ENCODE results near the gene PTPN7.

DNA sequence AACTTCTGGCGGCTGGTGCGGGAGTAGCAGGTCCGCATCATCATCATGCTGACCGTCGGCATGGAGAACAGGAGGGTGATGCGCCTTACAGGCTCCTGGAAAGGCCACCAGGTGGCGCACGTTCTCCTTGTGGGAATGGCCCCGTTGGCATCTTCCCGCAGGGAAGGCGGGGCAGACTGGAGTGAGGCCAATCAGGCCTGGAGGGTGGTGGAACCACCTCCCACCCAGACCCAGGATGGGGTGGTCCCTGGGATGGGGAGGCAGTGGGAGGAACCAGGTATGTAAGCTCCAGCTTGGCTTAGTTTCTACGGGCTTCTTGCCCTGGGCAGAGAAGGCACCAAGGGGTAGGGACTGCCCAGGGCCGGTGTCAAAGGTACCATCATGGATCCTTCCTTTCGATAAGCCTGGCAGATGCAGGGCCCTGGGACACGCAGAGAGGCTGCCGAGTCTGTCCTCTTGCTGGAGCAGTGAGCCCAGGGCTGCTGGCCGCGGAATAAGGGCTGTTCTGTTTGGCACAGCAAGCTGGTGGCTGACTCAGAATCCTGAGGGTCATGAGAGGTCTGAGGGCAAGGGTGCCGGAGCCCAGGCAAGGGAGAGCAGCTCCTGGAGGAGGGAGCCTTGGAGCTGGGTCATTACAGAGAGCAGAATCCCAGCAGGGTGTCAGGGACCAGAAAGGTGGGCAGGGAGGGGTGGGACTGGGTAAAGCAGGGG is 24.5 kb upstream of the PTPN7 start:
- TF ChIP-seq MYNN (tag by site-specific recombination; IDR thresholded peaks at IDR 0.05; ENCODE audit: borderline replicate concordance) (no peak), ZNF239 (tag by site-specific recombination; IDR thresholded peaks at IDR 0.05) (no peak), SP3 (tag by site-specific recombination; IDR thresholded peaks at IDR 0.05) (peak; percentile 65), KLF1 (tag by site-specific recombination; IDR thresholded peaks at IDR 0.05) (peak; percentile 29; the same call in 1 of the 2 replicates), SP2 (tag by site-specific recombination; IDR thresholded peaks at IDR 0.05) (peak; percentile 88), HOXA7 (CRISPR knock-in tag; IDR thresholded peaks at IDR 0.05; ENCODE audit: borderline replicate concordance) (no peak)
- TF ChIP-seq, protein P1, sequence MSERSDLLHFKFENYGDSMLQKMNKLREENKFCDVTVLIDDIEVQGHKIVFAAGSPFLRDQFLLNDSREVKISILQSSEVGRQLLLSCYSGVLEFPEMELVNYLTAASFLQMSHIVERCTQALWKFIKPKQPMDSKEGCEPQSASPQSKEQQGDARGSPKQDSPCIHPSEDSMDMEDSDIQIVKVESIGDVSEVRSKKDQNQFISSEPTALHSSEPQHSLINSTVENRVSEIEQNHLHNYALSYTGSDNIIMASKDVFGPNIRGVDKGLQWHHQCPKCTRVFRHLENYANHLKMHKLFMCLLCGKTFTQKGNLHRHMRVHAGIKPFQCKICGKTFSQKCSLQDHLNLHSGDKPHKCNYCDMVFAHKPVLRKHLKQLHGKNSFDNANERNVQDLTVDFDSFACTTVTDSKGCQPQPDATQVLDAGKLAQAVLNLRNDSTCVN (tag by site-specific recombination; optimal IDR thresholded peaks at IDR 0.05), result no peak
- TF ChIP-seq, protein P2, sequence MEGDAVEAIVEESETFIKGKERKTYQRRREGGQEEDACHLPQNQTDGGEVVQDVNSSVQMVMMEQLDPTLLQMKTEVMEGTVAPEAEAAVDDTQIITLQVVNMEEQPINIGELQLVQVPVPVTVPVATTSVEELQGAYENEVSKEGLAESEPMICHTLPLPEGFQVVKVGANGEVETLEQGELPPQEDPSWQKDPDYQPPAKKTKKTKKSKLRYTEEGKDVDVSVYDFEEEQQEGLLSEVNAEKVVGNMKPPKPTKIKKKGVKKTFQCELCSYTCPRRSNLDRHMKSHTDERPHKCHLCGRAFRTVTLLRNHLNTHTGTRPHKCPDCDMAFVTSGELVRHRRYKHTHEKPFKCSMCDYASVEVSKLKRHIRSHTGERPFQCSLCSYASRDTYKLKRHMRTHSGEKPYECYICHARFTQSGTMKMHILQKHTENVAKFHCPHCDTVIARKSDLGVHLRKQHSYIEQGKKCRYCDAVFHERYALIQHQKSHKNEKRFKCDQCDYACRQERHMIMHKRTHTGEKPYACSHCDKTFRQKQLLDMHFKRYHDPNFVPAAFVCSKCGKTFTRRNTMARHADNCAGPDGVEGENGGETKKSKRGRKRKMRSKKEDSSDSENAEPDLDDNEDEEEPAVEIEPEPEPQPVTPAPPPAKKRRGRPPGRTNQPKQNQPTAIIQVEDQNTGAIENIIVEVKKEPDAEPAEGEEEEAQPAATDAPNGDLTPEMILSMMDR (tag by site-specific recombination; IDR thresholded peaks at IDR 0.05), result peak; percentile 88
- TF ChIP-seq, protein P3, sequence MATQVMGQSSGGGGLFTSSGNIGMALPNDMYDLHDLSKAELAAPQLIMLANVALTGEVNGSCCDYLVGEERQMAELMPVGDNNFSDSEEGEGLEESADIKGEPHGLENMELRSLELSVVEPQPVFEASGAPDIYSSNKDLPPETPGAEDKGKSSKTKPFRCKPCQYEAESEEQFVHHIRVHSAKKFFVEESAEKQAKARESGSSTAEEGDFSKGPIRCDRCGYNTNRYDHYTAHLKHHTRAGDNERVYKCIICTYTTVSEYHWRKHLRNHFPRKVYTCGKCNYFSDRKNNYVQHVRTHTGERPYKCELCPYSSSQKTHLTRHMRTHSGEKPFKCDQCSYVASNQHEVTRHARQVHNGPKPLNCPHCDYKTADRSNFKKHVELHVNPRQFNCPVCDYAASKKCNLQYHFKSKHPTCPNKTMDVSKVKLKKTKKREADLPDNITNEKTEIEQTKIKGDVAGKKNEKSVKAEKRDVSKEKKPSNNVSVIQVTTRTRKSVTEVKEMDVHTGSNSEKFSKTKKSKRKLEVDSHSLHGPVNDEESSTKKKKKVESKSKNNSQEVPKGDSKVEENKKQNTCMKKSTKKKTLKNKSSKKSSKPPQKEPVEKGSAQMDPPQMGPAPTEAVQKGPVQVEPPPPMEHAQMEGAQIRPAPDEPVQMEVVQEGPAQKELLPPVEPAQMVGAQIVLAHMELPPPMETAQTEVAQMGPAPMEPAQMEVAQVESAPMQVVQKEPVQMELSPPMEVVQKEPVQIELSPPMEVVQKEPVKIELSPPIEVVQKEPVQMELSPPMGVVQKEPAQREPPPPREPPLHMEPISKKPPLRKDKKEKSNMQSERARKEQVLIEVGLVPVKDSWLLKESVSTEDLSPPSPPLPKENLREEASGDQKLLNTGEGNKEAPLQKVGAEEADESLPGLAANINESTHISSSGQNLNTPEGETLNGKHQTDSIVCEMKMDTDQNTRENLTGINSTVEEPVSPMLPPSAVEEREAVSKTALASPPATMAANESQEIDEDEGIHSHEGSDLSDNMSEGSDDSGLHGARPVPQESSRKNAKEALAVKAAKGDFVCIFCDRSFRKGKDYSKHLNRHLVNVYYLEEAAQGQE (tag by site-specific recombination; IDR thresholded peaks at IDR 0.05), result no peak

Data from HEK293 (cell line).